ENCODE results near the gene ZNF625.

DNA sequence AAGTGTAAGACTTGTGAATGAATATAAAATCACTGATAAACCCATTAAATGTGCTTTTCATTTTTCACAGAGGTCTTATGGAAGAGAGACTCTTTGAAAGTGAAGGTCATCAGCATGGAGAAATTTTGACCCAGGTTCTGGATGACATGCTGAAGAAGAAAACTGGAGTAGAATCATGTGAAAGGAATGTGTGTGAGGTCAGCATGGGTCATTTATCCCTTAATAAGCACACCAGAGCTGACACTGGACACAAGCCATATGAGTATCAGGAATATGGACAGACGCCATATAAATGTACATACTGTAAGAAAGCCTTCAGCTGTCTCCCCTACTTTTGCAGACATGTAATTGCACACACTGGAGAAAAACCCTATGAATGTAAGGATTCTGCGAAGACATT lies 45.4 kb downstream of the ZNF625 start:
- TF ChIP-seq, protein P1, sequence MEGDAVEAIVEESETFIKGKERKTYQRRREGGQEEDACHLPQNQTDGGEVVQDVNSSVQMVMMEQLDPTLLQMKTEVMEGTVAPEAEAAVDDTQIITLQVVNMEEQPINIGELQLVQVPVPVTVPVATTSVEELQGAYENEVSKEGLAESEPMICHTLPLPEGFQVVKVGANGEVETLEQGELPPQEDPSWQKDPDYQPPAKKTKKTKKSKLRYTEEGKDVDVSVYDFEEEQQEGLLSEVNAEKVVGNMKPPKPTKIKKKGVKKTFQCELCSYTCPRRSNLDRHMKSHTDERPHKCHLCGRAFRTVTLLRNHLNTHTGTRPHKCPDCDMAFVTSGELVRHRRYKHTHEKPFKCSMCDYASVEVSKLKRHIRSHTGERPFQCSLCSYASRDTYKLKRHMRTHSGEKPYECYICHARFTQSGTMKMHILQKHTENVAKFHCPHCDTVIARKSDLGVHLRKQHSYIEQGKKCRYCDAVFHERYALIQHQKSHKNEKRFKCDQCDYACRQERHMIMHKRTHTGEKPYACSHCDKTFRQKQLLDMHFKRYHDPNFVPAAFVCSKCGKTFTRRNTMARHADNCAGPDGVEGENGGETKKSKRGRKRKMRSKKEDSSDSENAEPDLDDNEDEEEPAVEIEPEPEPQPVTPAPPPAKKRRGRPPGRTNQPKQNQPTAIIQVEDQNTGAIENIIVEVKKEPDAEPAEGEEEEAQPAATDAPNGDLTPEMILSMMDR (conservative IDR thresholded peaks at IDR 0.05; ENCODE audit: low read length), result no peak
- TF ChIP-seq EZH2phosphoT487 (IDR thresholded peaks at IDR 0.05; ENCODE audit: borderline replicate concordance), result no peak

Measured in Loucy (cell line).